GM10266 (cell line): ENCODE measurements around the gene LST1.

Experiments used
- DNase-seq: peaks from one replicate; pipeline ENCODE4 v3.0.0; 2012; ENCODE audit errors: extremely low spot score
- CTCF ChIP-seq: IDR thresholded peaks from 2 replicates; pipeline ENCODE4 v1.5.1; 2012; ENCODE audit warnings: mild to moderate bottlenecking, low read depth; ENCODE audit not compliant: control insufficient read depth, insufficient read depth; ENCODE audit errors: missing control alignments

LST1 gene

GRCh38 chr6:31544676-31545075, 41.4 kb upstream of the LST1 start:
- no peak for DNase-seq
- TF ChIP-seq CTCF, result no peak

- DNase-seq, result no peak
- no peak for TF ChIP-seq CTCF
These were observed 40.8 kb upstream of the LST1 start for GRCh38 chr6:31545291-31545690.

GRCh38 chr6:31546339-31546957, 39.6 kb upstream of the LST1 start, which contains the start of gene ATP6V1G2:
TSS of gene ATP6V1G2 (minus strand) at chr6:31546608. CDS start at chr6:31546559, 49 bp downstream.
- peak; percentile 98 for TF ChIP-seq CTCF
- peak; percentile 75 for DNase-seq

- no peak for TF ChIP-seq CTCF
- DNase-seq, result peak; percentile 90
These were observed 38.9 kb upstream of the LST1 start, which contains the start of gene NFKBIL1 for GRCh38 chr6:31546958-31547726. TSS of gene NFKBIL1 (plus strand) at chr6:31547608. CDS start at chr6:31547695, 87 bp downstream.

GRCh38 chr6:31547727-31548543, 38.1 kb upstream of the LST1 start:
- no peak for DNase-seq

GRCh38 chr6:31548544-31548873, 37.6 kb upstream of the LST1 start:
- DNase-seq, result no peak
- no peak for TF ChIP-seq CTCF

More at GRCh38 chr6:31547727-31548543, 38.1 kb upstream of the LST1 start:
- no peak for TF ChIP-seq CTCF
